Epithelial cell of prostate (primary cell): ENCODE data around the gene CXCR5.

Experiments
- DNase-seq: peaks from one replicate; pipeline ENCODE4 v3.0.0-alpha.2; 2011; ENCODE audit warnings: low read depth, low spot score
- H3K27ac ChIP-seq: fragments of 450-650 bp; 2 replicates; pipeline ENCODE4 v1.5.1; 2017; ENCODE audit warnings: mild to moderate bottlenecking

The CXCR5 gene

GRCh38 chr11:118911113-118911879 is 27.6 kb downstream of the CXCR5 start:
- peak overlapping the region; percentile 100 for H3K27ac ChIP-seq
- DNase-seq, result no peak

- DNase-seq, result peak; percentile 99
- H3K27ac ChIP-seq, result peak overlapping the region; percentile 100
Measured at GRCh38 chr11:118911880-118912741, 28.4 kb downstream of the CXCR5 start.

GRCh38 chr11:118912742-118913410 is 29.2 kb downstream of the CXCR5 start:
- H3K27ac ChIP-seq, result peak overlapping the region; percentile 100
- no peak for DNase-seq

- no peak for DNase-seq
- H3K27ac ChIP-seq, result peak overlapping the region; percentile 100
Measured at GRCh38 chr11:118913411-118914125, 29.9 kb downstream of the CXCR5 start.

- no peak for DNase-seq
- H3K27ac ChIP-seq, result peak overlapping the region; percentile 100
Measured at GRCh38 chr11:118914178-118914918, 30.7 kb downstream of the CXCR5 start.

- H3K27ac ChIP-seq, result peak overlapping the region; percentile 100
- DNase-seq, result no peak
Measured at GRCh38 chr11:118914987-118915386, 31.3 kb downstream of the CXCR5 start.

- DNase-seq, result no peak
- H3K27ac ChIP-seq, result peak overlapping the region; percentile 100
Measured at GRCh38 chr11:118915396-118915795, 31.7 kb downstream of the CXCR5 start.

GRCh38 chr11:118915941-118916841 is 32.5 kb downstream of the CXCR5 start:
- H3K27ac ChIP-seq, result peak overlapping the region; percentile 100
- DNase-seq, result no peak

GRCh38 chr11:118916842-118917388 is 33.2 kb downstream of the CXCR5 start:
- peak overlapping the region; percentile 100 for H3K27ac ChIP-seq
- no peak for DNase-seq

GRCh38 chr11:118917481-118918127 is 33.9 kb downstream of the CXCR5 start:
- peak; percentile 75 for DNase-seq

GRCh38 chr11:118918128-118918685 is 34.5 kb downstream of the CXCR5 start:
- peak overlapping the region; percentile 100 for H3K27ac ChIP-seq
- DNase-seq, result peak; percentile 69

More at GRCh38 chr11:118917481-118918127, 33.9 kb downstream of the CXCR5 start:
- H3K27ac ChIP-seq, result peak overlapping the region; percentile 100

GRCh38 chr11:118918686-118919280 is 35.1 kb downstream of the CXCR5 start:
- H3K27ac ChIP-seq, result peak overlapping the region; percentile 100
- DNase-seq, result no peak

GRCh38 chr11:118921121-118921928 is 37.6 kb downstream of the CXCR5 start:
- DNase-seq, result no peak
- H3K27ac ChIP-seq, result peak overlapping the region; percentile 100

GRCh38 chr11:118921929-118922744 is 38.4 kb downstream of the CXCR5 start:
- DNase-seq, result no peak
- H3K27ac ChIP-seq, result peak overlapping the region; percentile 100
